HK-2 (cell line): ENCODE measurements around the gene TCP11.

Experiments
- DNase-seq: peaks from one replicate; pipeline ENCODE4 v3.0.0-alpha.2; 2018; ENCODE audit not compliant: unreplicated experiment

TCP11 gene

DNA sequence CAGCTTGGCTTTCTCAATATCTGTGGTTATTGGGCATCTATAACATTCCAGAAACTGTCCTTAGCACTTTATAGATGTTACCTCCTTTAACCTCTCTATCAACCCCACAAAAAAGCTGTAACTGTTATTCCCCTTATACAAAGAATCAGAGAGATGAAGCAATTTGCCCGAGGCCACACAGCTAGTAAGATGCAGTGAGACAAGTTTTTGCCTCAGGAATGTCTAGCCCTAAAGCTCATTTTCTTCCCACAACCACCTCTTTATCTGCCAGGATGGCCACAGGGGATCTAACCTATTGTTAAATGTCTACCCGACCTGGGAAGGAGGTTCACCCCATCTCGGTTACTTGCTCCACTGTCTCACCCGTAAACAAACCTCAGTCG lies 31.9 kb upstream of the TCP11 start:
- no peak for DNase-seq

DNA sequence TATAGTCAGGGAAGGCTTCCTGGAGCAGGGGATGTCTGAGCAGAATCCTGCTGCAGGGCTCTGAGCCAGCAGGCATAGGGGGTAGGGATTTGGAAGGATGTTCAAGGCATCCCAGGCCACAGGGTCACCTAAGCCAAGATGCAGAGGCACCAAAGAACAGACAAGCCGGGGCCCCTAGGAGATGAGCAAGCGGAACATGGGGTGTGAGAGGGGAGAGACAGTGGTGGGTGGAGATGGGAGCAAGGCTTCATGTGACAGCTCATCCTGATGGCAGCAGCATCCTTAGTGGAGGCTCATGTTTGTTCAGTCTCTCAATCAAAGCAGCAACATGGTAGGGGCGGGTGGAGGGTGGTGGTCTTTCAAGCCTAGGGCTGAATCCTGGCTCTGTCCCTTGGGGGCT lies 29.8 kb upstream of the TCP11 start:
- no peak for DNase-seq

DNA sequence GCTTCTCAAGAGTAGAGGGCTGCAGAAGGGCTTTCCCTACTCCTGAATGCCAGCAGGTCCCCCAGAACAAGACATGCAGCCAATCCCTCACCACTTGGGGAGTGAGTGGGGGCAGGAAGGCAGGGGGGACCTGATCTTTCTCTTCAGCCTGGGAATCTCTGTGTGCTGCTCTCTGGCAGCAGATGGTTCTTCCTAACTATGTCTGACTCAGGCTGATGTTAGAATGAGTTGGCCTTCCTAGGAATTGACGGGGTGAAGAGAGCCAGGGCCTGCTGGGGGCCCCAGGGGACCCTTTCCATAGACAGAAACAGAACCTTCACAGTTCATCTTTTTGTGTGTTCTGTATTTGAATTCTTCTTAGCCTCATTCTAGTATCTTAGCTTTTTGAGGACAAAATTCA lies 29.0 kb upstream of the TCP11 start:
- no peak for DNase-seq

DNA sequence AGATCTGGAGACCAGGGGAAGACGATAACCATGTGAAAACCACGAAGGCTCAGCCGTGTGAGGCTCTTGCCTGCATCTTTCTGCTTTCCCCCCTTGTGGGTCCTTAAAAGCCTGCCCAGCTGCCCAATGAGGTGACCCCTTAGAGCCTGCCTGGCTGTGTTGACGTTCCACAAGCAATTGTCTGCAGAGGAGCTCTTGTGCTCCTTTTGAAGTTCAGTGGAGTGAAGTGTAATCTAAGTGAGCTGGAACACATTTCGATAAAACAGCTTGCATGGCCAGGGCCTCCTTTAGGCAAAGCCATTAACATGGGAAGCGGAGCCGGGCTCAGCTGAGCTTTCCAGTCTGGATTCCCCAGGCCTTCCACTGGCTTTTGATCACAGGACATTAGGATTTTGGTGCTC lies 27.3 kb upstream of the TCP11 start:
- no peak for DNase-seq

DNA sequence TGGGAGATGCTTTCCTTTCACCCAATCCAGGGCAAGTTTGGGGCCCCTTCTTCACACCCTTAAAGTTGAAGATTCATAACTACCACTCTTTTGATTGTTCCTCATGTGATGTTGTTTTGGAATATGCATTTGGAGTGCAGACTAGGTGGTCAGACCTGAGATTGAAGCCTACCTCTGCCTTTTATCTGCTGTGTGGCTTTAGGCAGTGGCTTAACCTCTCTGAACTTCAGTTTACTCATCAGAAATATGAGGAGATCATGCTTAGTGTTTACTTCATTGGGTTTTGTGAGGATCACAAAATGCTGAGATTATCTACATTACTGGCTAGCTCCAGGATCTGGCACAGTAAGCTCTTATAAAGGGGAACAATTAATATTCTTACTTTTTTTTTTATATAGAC lies 26.4 kb upstream of the TCP11 start:
- no peak for DNase-seq

DNA sequence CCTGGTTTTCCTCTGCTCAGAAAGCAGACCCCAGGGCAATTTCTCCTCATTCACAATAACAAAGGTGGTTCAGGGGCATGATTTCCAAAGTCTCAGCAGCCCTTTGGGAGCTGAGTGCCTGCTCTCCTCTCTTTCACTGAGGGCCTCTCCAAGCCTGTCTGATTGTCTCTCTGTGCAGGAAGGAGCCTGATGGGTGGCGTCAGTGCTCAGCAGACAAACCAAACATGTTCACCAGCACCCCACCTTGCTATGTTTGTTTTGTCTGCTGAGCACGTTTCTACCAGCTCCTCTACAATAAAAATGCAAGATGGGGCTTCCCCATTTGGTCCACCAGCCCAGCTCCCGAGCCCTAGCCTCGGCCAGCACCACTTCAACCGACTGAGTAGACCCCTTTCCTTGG lies 25.4 kb upstream of the TCP11 start:
- no peak for DNase-seq

DNA sequence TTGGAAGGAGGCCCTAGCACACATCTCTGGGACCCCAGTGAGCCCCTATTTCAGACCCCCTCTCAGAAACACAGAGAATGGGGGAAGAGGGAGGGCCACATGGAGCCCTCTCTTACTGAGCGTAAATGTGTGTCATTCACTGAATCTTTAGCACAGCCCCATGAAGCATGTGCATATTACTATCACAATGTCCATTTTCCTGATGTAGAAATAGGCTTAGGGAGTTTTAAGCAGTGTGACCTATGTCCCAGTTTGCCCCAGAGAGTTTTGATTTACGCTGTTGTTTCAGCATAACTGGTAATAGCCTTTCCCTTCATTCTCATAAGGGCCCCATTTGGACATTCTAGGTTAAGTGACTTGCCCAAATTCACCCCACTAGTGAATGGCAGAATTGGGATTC lies 25.0 kb upstream of the TCP11 start:
- DNase-seq: no peak

DNA sequence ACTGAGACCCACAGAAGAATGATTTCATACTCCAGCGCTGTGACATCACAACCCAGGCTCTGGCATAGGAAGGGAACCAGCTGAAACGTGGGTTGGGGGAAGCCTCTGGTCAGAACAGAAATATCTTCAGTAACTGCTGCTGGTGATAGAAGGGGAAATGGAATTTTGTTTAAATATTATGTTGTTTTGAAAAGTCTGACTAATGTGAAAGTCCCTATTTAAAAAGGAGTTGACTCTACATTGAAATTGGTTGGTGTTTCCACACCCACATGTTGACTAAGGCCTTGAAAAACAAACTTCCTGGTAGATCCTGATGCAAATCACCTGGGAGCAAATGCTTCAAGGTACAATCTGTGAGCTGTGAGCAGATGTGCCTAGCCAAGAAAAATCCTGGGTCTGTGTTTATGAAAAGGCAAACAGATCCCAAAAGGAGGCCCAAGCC lies 24.5 kb upstream of the TCP11 start:
- no peak for DNase-seq

DNA sequence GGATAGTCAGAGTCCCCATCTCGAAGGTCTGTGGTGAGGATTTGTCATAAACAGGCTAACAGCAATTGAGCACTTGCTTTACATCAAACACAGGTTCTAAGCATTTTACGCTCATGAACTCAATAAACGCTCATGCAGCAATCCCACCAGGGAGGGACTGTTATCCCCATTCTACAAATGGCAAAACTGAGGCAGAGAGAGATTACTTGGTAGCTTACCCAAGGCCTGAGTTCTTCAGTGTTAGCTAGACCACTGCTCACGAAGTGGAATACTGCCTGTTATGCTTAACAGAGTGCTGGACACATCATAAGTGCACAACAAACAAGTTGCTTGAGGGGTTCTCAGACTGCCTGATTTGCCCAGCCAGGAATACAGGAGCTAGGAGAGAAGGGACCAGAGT lies 23.7 kb upstream of the TCP11 start:
- no peak for DNase-seq

DNA sequence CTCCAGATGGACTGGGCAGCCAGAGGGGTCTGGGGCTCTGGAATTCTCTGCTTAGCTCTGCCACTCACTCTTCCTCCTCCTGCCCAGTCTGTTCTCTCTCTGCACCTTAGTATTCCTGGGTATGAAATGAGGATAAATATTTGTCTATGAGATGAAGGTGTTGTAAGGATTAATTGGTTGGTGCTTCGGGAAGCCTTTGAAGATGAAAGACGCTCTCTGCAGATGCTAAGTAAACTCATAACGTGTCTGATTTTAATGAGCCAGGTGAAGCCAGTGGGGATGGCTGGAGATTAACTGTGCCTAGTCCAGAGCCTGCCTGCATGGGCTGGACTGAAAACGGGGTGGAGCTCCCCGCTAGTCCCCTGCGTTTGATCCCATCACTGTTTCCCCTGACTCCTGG lies 23.1 kb upstream of the TCP11 start:
- no peak for DNase-seq

DNA sequence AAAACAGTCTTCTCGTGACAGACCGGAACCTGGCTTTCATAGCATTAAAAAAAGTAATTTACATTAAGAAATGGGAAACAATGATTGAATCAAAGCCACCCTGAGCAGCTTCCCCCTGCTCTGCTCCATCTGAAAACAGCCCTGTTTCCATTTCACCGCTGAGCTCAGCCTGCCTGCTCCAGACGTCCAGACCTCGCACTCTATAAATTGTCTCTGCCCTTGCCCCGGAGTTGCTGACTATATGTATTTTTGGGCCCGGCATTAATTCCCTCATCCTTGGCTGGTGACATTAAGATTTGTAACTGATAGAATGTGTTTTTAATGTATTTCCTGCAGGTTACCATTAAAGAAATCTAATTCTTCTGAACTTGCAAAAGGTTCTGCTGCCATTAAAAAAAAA lies 22.7 kb upstream of the TCP11 start:
- no peak for DNase-seq

DNA sequence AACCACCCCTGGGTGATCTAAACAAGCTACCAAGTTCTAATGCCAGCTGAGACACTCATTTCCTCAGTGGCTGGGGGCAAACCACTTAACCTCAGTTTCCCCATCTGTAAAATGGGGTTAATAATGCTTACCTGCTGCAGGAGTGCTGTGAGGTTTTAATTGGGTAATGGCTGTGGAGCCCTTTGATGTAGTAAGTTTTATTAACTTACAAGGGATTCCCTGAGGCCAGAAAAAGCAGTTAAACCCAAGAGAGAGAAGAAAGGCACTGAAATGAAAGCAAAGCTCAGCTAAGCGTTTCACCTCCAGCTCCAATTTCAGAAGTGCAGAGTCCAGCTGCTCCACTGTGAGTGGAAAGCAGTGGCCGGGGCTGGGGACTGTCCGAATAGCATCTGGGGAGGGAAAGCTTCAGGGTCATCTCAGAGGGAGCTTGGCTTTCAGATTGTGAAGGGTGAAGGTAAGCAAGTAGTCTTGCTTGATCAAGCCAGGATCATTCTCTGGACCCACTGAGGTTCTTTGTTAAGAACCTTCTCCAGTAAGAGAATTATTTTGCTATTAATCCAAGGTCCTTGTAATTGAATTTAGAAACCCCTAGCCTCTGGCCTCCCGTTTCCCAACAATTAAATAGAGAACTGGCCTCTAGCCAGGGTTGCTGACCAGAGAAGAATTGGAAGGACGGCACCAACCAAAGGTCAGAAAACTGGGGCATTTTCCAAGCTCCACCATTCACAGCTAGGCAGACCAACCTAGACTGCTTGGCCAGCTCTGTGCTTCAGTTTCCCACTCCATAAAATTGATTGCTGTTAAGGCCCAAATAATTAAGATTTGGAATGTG lies 20.9 kb upstream of the TCP11 start:
- DNase-seq: no peak

DNA sequence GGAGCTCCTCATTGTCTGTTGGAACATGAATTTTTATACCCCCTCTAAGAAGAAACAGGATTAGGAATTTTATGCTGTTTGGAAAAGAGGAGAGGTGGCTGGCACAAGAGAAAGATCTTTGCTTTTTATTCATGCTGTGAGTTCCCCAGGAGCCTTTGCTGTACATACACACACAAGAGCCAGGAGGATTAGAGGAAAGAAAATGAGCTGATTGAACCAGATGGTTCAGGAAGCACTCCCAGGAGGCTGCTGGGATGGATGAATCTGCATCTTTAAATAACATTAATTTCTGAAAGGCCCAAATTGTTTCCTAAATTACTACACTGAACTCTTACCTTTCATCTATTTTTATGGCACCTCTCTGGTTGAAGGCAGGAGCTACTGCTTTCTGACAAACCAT lies 20.1 kb upstream of the TCP11 start:
- DNase-seq: no peak

DNA sequence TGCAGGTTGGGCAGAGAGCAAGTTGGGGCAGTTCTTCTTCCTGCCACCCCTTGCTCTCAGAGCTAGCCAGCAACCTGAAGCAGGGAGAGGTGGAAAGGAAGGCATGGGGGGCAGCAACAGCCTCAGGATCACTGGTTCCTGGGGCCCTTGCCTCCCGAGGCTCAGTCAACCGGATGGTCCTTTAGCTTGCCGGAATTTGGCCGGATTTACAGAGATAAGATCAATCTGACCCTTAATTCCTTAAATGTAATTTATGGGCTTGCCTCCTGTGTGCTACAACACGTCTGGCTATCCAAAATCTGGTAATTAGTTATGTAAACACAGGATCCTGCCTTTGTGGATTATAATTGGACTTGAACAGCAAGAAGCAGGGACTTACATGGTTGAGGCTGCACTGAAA lies 19.5 kb upstream of the TCP11 start:
- DNase-seq: no peak

DNA sequence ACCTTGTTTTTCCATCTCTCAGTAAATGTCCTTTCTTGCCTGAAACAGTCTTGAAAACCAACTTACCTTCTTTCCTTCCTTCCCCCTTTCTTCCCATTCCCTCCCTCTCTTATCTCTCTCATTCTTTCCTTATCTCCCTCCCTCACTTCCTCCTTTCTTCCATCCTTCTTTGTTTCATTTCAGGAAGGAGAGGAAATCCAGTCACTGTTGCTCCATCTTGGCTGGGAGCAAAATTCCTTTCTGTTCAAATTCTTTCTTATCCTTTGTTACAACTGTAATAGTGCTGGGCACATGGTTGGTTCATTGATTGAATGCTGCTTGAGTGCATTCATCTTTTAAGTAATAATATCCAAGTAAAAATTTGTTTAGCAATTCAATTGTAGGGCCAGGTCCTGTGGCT lies 17.4 kb upstream of the TCP11 start:
- DNase-seq: no peak

DNA sequence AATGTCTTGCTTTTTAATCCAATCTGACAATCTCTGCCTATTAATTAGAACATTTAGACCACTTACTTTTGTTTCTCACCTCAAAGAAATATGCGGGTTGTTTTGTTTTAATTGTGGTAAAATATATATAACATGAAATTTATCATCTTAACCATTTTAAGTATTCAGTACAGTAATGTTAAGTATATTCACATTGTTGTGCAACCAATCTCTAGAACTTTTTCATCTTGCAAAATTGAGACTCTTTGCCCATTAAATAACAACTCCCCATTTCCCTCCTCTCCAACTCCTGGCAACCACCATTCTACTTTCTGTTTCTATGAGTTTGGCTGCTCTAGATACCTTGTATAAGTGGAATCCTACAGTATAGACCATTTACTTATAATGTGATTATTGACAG lies 13.8 kb upstream of the TCP11 start:
- DNase-seq: no peak

DNA sequence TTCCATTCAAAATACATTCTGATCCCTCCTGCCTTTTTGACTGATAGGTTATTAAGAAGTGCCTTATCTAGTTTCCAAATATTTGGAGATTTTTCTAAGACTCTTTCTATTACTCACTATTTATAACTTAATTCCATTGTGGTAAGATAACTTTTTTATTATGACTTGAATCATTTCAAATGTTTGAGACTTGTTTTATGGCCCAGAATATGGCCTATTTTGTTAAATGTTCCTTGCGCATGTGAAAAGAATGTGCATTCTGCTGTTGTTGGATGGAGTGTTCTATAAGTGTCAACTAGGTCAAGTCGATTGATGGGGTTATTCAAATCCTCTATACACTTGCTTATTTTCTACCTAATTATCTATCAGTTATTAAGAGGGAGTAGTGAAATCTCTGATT lies 13.1 kb upstream of the TCP11 start:
- no peak for DNase-seq

DNA sequence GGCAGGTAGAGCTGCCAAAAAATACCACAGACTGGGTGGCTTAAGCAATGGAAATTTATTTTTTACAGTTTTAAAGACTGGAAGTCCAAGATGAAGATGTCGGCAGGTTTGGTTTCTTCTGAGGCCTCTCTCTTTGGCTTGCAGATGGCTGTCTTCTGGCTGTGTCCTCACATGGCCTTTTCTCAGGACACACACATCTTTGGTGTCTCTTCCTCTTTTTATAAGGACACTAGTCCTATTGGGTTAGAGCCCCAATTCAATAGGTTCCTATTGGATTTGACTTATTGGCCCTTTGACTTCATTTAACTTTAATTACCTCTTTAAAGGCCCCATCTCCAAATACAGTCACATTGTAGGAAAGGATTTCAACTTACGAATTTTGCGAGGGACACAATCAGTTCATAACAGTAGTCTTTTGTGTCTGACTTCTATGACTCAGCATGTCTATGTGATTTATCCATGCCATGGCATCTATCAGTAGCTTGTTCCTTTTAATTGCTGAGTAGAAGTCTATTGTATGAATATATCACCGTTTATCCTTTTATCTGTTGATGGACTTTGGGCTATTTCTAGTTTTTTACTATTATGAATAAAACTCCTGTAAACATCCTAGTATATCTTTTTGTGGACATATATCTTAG lies 11.0 kb upstream of the TCP11 start:
- DNase-seq: no peak

DNA sequence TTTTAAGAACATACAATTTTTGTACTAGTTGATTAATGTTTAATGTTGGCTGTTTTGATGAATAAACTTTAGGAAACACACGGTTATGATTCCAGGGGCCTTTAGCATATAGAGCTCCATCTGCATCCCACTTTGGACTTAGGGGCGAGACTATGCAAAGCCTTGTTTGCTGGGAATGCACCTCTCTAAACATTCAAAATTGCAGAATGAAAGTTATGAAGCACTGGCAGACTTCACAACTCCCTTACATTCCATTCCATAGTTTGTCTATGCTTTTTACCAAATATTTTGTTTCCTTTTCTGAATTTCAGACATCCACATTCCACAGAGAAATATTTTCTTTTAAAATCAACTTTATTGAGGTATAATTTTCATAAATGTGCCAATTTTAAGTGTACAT lies 10.3 kb upstream of the TCP11 start:
- no peak for DNase-seq

DNA sequence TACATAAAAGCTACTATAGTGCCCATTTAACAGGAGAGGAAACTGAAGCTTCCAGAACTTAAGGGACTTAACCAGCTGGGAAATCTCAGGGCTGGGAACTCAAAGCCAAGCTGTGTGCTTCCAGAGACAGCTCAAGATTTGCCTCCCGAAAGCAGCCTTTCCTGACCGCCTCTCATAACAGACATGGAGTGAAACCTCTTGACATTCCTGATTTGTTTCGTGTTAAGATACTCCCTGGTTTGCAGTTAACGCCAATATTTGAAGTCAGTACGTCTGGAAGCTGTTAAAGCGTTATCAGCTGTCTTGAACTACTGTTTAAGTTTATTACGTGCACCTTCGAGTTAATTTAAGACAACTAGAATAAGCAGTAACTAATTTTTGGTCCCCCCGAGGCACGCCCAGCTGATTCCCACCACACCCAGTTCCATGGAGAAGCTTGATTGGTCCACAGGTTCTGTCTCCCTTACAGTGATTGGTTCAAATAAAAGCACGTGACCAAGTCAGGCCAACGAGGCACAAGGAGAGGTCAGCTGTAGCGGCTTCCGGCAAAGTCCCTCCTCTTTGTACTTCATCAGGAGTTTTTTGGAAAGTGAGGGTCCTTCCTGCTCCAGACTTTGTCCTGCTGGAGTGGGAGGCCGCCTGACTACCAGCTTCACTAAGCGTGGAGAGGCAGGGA lies 8.9 kb upstream of the TCP11 start:
- no peak for DNase-seq

DNA sequence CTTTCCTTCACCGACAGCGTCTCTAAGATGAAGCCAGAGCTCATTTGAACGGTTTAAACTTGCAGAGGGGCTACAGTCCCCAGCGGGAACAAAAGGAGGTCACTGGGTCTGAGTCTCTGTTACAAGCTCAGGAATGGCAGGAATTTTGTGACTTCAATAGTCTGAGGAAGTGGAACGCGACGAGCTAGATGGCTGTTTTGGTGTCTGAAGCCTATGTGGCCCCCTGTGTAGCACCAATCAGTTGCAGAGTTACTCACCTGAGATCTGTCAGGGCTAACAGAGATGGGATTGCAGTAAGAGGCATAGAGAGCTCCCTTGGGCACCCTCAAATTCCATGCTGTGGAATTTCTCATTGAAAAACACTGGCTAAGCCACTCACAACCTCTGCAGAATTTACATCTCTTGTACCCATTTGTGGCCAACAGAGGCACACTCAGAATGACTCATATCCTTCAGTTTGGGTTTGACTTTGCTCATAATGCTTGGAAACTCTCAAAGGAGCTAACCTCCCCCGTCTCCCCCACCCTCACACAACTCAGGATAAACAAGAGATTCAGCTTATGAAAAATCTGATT lies 7.1 kb upstream of the TCP11 start:
- peak; percentile 3 for DNase-seq

DNA sequence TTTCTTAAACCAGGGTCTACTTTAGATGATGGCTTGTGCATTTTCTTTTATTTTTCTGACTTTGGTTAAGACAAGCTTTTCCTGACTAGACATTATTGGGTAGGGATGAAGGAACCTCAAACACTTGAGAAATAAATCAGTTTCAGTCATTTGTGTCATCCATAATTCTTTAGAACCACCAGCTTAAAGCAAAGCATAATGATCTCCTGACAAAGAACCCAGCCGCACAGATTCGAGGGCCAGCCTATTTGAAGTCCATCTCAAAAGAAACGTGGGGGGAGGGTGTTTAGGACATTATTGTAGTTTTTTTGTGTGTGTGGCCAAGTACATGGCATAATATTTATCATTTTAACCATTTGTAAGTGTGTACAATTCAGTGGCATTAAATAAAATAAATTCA lies 6.3 kb upstream of the TCP11 start:
- DNase-seq: no peak

DNA sequence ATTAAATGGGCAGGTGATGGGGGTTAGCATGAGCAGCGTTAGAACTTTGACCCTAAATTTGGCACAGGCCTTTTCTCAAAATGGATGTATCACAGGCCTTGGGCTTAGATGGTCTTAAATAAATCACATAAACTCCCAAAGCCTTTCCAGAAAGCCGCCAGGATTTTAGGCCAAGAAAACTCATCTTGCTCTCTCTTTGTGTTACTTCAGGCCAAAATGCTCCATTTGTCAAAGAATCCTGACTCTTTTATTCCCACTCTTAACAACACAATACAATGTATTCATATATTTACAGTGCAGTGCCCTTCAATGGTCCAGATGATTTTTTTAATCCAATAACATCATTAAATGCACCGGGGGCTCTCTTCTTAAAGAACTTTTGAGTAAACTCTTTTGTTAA lies 5.9 kb upstream of the TCP11 start:
- DNase-seq: no peak
